ENCODE measurements around the gene HOXA7.

The HOXA7 gene

DNA sequence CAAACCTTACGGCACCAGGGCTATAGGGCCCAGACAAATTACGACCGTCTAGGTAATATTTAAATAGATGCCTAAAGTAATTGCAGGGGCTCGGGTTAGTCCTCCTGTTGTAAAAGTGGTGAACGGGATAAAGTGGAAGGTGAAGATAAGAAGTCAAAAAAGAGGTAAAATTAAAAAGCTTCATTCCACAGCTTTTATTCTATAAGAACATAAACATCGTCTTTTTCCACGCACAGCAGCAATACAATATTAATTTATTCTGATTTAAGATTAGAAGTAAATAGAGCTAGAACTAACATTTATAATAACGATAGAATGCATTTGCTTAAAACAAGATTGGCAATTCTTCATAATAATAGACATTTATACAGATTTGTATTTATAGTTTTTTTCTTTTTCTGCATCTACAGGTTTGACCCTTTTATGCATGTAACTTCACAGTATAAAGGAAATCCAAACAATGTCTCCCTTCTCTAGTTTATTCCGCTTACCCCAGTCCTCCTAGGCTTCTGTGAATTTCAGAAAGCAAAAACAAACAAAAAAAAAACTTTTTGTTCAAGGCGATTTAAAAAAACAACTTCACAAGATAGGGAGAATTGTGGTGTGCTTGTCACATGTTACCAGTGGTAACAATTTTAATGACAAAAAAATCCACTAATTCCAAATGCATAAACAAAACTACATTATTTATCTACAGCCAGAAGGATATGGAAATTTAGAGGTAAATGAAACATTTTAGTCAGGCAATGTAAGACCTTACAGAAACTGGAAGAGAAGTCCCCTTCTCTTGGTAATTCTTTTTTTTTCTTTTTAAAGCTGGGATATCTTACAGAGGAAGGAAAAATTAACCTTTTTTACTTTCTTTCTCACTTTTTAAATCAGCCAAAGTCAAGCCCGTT lies 14.2 kb upstream of the HOXA7 start:
- DNase-seq (ENCODE audit: low read depth in 2 of 2): no peak

DNA sequence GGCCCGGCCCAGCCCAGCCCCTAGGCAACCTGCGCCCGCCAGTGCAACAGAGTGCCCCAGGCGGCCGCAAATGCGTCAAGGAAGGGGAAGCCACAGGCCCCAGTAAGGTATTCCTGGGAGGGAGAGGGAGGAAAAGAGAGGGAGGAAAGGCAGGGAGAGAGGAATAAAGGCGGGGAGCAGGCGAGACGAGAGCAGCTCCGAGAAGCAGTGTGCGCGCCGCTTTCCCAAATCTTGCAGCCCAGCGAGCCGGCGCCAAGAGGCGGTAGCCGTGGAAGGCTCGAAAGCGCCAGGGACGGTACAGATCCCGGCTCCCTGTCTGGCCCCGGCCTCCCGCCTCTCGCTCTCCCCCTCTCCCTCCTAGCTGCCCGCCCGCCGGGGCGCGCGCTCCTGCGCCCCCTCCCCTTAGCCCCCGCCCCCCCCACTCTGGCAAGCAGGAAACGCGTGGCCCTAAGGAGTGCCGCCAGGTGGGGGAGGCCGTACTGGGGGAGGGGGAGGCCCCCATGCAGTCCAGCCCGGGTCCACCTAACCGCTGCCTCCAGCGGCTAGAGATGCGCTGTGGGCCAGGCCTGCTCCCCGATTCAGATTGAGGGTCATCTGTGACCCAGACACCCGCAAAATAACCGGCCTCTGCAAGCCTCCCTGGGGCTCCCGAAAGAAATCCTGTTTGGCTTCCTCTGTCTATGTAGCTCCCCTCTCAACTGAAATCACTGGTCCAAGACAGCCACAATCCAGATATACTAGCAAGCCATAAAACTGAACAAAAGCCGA lies 13.4 kb upstream of the HOXA7 start:
- no peak for DNase-seq (ENCODE audit: low read depth in 2 of 2)

DNA sequence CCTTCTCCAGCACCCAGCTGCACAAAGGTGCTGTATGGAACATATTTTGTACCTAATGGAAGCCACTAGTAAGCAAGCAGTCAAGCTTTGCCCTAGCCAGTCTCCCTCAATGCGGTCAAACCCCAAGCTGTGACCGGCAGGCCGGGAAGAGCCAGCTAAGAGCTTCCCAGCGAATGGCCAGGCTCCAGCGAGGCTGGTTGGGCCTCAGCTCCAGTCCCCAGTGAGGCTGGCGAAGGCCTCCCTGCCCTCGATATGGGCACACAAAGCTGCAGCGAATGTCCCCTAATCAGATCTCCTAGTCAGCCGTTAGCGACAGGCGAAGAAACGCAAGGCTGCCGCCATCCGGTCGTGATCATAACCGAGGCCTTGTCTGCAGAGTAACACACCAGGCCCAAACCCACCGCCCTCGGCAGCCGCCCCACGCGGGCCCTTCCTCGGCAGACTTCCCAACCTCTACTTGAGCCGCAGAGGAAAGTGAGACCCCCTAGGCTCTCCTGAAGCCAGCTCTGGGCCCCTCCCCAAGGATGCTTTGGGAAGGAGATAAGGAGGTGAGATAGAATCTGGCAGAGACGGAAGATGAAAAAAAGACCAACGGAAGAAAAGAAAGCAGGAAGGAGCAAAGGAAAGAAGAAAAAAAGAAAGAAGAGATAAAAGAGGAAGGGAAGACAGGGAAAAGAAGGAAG lies 11.9 kb upstream of the HOXA7 start:
- DNase-seq (ENCODE audit: low read depth in 2 of 2): no peak

DNA sequence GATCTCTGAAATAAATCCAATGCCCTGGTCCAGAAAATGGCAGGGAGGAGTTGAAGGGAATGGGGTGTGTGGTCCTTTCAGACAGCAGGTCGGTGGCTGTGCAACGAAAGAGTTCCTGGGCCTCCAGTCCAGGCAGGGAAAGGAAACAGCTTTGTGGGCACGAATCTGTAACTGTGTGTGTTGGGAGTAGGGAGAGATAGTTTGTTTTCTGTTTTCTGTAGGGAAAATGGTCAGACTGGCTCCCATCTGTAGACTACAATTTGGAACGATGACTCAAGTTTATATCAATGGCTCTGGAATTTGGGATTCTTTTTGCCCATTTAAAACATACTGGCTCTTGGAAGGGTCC lies 11.4 kb upstream of the HOXA7 start:
- DNase-seq (ENCODE audit: low read depth in 2 of 2): no peak

DNA sequence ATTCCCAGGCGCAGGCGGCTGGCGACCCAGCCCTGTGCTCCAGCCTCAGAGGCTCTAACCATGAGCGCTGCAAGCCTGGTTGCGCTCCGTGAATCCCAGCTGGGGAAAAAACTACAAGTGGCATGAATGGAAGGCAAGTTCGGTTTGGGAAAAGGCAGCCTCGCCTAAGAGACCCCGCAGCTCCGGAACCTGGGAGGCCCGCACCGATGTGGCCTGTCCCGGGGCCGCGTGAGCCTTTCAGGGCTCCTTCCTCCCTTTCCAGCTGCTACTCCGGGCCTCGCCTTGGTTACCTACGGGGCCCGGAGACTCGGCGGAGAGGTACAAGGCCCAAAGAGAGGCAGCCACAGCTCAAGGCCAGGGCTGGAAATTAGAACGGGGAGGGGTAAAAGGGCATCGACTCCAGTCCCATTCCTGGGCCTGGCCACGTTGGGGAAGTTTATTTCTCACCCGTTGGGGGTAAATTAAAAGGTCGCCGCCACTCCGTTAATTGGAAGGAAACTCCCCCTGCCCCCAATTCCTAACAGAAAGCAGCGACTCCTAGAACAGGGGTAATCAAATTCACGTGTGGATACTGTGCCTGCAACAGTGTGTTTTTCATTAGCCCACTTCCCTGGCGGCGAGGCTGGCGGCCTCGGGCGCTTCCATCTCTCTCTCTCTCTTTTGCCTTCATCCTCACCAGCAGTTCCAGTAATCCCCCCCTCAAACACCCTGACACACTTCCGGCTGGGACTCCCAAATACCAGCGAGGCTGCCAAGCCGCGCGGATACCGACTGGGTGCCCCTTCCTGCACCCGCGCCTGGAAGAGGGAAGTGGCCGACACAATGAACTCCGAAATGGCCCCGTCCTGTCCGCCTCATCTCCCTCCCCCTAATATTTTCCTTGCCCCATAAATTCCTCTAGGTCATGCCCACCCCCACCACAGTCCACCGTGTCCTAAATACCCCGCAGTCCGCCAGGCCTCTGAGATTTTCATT lies 10.3 kb upstream of the HOXA7 start:
- DNase-seq (ENCODE audit: low read depth in 2 of 2): no peak

DNA sequence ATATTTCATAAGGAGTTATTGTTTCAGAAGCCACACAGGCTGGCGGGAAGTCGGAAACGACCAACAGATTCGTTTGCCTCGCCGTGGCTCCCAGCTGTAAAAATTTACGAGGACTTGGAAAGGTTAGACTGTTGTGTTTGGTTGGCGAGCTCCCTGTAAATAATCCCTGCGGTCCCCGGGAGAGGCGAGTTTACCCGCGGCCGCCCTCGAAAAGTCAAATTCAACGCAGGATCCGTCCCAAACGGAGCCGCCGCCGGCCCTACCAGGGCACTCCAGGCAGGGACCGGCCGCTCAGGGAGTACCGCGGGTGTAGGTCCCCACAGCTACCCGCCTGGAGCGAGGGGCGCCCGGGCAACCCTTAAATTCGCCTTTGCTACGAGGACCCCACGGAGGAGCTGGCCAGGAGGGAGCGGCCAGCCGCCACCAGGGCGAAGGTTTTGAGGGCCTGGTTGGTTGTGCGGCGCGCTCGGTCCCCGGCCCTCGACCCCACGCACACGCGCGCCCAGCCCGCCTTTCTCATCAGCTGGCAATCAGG lies 9.6 kb upstream of the HOXA7 start:
- no peak for DNase-seq (ENCODE audit: low read depth in 2 of 2)

DNA sequence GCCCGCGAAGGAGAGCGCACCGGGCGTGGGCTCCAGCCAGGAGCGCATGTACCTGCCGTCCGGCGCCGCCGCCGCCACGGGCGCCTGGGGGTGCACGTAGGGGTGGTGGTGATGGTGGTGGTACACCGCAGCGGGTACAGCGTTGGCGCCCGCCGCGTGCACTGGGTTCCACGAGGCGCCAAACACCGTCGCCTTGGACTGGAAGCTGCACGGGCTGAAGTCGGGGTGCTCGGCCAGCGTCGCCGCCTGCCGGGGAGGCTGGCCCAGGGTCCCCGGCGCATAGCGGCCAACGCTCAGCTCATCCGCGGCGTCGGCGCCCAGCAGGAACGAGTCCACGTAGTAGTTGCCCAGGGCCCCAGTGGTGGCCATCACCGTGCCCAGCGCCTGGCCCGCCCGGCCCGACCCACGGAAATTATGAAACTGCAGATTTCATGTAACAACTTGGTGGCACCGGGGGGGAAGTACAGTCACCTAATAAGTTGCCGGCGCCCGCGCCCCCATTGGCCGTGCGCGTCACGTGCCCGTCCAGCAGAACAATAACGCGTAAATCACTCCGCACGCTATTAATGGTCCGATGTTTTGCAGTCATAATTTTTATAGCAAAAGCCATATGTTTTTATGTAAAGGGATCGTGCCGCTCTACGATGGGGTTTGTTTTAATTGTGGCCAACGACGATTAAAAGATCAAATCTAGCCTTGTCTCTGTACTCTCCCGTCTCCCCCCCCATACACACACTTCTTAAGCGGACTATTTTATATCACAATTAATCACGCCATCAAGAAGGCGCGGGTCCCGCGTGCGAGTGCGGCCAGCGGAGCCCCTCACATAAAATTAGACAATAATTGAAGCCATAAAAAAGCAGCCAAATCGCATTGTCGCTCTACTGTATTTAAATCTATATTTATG lies 8.9 kb upstream of the HOXA7 start, which contains the start of gene HOXA9:
Gene HOXA9, minus strand, starts transcription at position 449 of the 907 bp plus-strand sequence. Its CDS starts 80 bp downstream, at position 369.
- no peak for DNase-seq (ENCODE audit: low read depth in 2 of 2)

DNA sequence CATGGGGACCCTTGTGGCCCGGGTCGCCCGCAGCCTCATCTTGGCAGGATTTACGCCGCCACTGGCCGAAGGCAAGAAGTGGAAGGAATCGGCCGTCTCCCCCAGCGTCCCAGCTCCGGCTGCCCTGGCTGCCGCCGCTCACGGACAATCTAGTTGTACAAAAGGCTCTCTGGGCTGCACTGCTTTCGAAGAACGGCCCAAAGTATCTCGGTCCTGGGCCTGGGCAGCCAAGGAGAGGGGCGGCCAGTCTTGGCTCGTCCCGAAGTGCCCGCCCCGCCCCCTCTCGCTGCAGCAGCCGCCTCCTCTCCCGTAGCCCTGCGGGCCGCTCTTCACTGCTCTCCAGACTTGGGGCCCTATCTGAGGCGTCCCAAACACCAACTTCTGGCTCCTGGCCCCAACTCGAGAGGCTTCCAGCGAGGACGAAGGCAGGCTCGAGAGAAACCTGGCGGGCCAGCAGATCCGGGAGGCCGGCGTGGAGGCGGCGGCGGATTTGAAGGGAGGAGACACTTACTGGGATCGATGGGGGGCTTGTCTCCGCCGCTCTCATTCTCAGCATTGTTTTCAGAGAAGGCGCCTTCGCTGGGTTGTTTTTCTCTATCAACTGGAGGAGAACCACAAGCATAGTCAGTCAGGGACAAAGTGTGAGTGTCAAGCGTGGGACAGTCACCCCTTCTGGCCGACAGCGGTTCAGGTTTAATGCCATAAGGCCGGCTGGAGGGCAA lies 8.1 kb upstream of the HOXA7 start:
- DNase-seq (ENCODE audit: low read depth in 2 of 2): no peak

DNA sequence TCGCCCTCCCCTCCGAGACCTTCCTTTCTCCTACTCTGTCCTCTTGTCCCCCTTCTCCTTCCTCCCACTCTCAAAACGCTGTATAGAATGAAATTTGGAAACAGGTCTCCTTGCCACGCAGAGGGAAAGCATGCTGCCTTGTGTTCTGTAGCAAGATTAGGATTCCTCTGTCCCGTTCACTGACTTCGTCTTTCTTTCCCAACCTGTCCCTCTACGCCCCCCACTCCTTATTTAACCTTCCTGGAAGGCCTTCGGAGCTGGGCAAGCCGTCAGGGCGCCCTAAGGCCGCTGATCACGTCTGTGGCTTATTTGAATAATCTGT lies 7.5 kb upstream of the HOXA7 start:
- DNase-seq (ENCODE audit: low read depth in 2 of 2): no peak

DNA sequence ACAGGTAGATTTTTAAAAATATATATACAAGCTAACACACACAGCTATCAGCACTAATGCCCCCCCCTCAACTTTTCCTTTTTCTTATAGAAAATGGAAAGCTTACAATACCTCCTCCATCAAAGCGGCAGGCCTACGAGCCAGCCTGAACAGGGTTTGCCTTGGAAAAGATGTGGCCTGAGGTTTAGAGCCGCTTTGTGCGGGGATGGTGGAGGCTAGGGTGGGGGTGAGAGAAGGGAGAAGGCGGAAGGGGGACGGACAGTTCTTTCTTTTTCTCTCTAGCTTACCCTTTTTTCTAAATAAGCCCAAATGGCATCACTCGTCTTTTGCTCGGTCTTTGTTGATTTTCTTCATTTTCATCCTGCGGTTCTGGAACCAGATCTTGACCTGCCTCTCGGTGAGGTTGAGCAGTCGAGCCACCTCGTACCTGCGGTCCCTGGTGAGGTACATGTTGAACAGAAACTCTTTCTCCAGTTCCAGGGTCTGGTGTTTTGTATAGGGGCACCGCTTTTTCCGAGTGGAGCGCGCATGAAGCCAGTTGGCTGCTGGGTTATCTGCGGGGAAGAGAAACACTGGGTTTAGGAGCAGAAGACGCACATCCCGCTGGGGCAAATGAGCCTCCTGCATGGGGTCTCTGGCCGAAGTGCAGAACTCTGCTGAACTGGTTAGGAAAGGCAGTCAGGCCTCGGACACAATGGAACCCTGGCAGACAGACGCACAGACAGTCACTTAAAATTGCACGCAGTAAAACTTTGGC lies 7.0 kb upstream of the HOXA7 start:
- DNase-seq (ENCODE audit: low read depth in 2 of 2): no peak

DNA sequence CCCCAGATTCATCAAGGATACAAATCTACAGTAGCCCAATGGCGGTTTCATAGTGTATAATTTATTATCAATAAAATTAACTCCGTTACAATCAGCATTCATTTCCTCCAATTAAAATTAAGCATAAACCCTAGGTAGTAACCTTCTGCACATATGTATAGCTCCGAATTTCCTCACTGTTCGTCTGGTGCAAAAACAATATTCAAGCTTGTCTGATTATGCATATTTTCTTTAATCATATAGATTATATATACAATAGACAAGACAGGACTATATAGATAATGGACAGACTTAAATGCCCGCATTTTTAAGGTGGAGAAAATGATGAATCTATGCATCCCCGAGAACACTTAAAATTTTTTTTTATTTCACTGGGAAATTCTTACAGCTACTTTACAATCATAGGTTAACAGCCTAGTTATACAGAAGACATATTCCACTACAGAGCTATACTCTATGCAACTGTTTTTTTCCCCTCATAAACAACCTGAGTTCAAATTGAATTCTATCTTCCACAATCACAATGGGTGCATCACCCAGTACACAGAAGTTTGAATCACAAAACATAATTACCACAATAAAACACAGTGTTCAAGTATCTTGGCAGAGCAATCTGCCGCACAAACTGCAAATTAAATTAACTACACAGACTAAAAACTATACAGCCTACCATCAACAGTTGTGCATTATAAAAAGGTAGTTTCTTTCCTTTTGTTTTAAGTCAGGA lies 6.2 kb upstream of the HOXA7 start:
- DNase-seq (ENCODE audit: low read depth in 2 of 2): no peak

DNA sequence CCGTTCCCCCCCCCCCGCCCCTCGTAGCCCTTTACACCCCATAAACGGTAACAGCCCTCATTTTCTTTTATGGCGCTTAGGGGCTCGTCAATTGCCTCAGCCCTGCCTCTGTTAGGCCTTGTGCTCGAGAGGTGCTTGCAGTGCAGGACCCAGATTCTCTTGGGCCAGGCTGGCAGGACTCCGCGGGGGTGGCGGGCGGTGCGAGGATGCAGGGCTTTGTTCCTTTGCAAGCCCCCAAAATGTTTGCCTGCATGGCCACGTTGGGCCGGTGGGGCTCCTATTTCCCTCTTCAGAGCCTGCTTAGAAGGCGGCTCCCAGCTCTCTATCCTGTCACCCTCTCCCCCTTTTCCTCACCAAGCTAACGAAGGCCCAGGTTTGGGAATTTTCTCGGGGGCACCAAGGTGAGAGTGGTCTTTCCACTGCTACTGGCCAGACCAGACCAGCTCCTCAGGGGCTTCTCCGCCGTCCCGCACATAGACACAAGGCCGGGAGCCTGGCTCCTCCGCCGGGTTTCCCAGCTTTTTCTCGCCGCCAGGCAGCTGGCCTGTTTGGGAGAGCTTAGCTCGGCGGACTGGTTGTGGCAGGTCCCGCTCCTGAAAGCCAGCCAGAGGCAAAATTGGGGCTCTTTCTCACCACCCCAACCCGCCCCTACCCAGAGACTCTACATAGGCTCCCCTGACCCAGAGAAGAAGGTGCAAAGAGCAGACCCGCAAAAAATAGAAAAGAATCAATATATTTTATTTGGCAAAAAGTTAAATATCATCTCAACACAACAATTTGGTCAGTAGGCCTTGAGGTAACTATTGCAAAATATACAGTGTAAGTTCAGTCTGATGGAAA lies 5.5 kb upstream of the HOXA7 start:
- no peak for DNase-seq (ENCODE audit: low read depth in 2 of 2)

DNA sequence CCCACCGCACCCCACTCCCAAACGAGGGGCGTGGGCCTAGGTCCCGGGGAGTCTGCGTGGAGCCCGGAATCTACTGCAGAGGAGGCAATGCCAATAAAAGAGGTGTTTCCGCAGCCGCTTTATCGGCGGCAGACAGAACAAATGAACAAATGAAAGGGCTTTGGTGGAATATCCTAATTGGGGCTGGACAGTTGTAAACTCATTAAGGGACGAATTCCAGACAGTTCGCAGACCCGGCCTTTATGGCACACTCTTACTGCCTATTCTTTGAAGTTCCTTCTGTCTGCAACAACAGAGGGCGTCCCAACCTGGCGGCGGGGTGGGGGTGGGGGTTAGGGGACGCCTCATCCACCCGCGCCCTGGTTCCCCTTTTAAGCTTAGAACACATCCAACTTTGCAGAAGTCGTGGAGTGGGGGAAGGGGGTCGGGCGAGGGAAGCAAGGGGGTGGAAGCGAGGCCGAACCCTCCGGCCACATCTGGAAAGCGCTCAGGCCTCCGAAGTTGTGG lies 4.8 kb upstream of the HOXA7 start:
- no peak for DNase-seq (ENCODE audit: low read depth in 2 of 2)

DNA sequence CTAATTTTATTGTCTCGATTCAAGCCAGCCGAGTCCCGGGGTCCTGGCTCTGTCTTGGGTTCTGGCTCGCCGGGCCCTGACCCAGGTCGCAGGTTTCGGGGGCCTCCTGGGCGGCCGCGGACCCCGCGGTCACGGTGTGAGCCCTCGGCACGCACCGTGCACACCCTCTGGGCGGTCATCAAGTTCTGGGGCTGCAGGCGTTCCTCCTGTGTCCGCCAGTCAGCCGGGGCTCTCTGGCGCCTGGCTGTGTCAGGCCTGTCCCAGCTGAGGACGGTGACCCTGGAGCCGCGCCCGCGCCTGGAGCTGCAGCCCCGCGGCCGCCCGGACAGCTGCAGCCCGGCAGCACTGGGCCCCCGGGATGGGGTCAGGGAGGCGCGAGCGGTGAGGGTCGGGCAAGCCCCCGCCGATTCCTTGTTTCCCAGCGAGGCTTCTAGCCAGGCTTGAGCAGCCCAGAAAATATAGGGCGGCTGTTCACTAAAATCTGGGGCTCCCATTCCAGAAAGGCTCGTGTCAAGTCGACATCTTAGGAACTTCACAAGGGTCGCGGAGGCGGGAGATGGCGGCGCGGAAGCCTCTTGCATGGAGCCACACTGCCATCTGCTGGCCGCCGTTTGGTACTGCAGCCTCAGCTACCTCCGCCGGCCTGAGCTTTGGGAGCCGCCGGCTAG lies 4.2 kb upstream of the HOXA7 start:
- peak; percentile 77 to 86 for DNase-seq (ENCODE audit: low read depth in 2 of 2)

DNA sequence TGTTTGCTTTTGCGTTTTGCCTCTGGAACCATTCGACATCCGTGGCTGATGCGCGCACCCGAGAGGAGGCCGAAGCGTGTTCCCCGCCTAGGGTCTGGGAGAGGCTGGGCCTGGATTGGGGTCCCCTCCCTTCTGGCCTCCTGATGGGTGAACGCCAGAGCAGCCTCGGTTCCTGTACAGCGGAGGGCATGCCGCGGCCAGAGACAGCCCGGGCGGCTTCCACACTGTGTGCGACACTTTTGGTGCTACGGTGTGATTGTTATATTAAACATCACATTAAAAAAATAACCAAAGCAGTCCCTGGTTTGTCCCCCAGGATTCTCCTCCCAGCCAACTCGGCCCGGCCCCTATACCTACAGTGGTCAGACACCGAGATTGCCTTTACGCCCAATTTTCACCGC lies 3.7 kb upstream of the HOXA7 start:
- no peak for DNase-seq (ENCODE audit: low read depth in 2 of 2)

All from stimulated activated CD4-positive, alpha-beta T cell treated with anti-CD3 and anti-CD28 coated beads, Interleukin-4, amount 100 ng/mL, for 48 hours (primary cell).